Hypothalamus (tissue), 51 donors: ENCODE results near the gene DNAJC5G.
A peak's percentile ranks its signal among the peaks of the same experiment; 100 is the strongest.
"Not testable (repeated sequence)": the region's sequence is repeated elsewhere in the genome, so short reads cannot be mapped to it uniquely, and the experiment has no call there.

Source experiments
- DNase-seq, 51 donors: peaks; one replicate each; lab custom pipeline; 2025; lab: John Stamatoyannopoulos, UW

Gene DNAJC5G

DNA sequence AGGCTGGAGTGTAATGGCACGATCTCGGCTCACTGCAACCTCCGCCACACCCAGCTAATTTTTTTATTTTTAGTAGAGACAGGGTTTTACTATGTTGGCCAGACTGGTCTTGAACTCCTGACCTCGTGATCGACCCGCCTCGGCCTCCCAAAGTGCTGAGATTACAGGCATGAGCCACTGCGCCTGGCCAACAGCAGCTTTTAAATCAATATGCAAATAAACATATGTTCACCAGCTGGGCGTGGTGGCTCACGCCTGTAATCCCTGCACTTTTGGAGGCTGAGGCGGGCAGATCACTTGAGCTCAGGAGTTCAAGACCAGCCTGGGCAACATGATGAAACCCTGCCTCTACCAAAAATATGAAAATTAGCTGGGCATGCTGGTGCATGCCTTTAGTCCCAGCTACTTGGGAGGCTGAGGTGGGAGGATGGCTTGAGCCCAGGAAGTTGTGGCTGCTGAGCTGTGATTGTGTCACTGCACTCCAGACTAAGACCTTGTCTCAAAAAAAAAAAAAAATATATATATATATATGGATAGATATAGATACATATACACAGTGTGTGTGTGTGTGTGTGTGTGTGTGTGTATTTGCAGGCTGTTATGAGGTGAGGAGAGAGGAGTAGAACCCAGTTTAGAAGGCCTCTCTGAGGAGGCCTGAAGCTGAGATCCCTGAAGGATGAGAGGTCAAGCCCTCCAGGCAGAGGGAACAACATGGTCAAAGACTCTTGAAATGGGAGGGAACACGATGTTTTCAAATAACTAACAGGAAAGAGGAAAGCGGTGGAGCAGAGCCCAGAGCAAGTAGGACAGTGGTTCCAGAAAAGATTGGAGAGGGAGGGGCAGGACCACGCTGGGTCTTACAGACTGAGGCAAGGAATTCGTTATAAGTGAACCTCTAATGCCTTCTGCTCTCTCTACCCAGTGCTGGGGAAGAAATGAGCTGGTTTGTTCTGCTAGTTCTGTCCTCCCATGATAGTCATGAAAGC, 2.4 kb upstream of the DNAJC5G start:
- DNase-seq: not testable (repeated sequence)

DNA sequence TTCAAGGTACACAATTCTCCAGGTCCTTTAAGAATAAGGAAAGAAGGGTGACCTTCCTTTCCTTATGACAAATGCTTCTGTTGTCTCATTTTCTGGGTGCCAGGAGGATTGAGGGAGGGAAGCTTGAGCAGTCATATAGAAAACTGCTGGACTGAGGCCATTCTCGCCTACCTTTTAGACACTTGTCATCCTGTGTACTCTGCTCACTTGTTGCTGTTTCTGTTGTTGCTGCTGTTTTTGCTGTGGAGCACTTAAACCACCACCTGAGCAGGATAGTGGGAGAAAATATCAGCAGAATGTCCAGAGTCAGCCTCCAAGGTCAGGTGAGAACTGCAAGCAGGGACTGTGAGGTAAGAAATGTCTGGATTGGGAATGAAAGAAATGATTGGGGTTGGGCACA, 2.8 kb downstream of the DNAJC5G start:
- DNase-seq: no peak

DNA sequence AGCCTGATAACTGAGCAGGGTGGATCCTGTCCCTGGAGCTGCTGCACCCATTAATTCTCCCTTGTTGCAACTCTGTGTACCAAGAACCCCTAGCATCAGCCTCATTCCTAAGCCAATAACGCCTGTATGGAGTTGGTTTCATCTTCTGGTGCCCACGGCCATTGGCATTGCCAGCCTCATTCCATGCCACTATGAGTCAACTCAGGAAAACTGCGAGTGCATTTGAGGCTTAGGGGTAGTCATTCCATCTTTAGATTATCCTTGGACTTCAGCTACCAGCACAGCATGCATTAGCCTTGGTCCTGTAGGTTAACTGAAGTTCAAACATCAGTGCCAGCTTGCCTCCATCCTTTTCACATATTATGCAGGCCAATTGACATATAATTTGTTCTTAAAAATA, 5.6 kb downstream of the DNAJC5G start:
- DNase-seq: no peak

DNA sequence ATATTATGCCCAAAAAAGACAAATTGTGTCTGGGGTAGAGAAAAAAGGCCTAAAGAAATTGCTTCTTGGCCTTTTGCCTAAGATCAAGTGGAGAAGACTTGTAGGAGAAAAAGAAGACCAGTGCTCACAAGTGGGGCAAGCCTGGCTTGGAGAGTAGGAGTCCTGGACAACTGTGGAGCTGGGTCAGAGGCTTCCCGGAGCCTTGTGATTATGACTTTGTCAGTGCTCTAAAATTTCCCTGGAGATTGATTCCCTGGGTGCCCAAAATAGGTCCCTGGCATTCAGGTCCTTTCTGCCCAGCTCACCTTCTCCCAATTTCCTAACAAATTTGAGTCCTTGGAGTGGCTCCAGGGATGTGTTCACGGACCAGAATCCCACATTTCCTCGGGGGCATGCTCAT, 6.2 kb downstream of the DNAJC5G start:
- DNase-seq: no peak

DNA sequence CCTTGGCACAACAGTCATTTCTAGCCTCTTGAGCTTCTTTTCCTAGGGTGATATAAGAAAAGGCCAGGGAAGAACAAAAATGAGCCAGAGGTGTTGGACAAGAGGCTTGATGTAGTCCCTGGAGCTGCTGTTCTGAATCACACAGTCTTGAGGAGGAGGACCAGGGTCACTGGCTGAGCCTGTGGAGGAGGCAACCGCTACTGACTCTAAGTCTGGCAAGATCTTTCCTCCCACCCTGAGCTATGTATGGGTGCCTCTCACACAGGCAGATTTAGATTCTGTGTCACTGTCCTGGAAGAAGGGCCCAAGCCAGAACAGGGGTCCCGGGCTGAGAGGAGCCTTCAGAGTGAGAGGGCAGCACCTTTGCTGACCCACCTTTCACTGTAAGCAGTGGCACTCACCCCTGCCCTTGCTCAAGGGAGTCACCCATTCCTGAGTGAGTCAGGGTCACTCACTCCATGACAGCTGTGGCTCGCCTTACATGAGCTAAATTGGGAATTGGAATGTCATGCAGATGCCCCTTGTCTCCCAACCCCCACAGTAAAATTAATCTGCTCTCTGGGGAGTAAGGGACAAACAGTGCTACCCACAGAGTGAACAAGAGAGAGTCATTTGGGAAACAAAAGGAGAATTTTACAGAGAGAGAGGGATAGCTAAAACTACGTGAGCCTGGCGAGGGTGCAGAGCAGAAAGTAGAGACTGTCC, 6.8 kb downstream of the DNAJC5G start, which contains the start of gene TRIM54:
Gene TRIM54, plus strand, starts transcription at position 575 of the 705 bp plus-strand sequence. CDS start 303 bp downstream, outside the sequence.
- DNase-seq: no peak

DNA sequence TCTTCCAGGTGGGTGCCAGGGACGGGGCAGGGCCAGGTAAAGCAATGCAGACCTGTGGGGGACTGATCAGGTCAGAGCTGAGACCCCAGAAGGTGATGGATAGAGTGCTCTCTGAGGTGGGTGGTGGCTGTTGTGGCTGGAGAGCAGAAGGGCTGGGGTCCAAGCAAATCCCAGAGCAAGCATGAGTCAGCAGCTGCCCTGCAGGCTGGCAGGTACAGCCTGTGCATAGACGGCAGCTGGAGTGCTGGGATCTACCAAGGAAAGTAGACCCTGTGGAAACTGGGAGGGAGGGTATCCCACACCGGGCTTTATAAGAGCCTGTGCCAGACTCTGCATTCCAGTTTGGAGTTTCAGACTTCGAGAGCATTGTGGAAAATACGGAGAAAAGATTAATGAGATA, 7.7 kb downstream of the DNAJC5G start:
- no peak for DNase-seq

DNA sequence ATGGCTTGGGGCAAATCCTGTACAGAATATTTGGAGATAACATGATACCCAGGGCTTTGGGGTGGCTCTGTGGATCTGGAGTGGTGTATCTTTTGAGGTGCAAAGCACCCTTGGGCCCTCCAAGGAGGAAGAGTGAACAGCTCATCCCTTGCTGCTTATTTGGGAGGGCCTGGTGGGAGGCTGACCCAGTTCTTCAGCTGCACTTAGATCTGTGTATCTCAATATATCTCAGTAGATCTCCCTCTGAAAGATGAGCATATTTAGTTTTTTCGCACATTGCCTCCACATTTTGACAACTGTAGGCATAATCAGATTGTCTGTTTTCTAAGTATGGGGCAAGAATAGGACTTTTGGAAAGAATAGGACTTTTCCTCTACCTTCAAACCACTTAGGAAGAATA, 9.8 kb downstream of the DNAJC5G start:
- peak in 1 of 51 donors; percentile 15 for DNase-seq

DNA sequence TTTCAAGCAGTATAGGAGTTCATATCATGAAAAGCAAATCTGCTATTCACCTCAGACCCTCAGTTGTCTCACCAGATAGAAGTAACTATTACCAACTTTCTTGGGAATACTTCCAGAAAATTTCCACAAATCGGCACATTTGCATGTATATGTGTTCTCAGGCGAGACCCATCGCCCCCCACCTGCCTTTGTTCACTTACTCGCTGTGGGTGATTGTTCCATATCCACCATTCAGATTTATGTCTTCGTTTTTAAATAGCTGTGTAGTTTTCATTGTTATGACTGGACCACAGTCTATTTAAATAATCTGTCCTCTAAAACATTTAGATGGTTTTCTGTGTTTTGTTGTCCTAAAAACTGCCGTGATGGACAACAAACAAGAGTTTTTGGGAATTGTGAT, 10.2 kb downstream of the DNAJC5G start:
- DNase-seq: no peak

DNA sequence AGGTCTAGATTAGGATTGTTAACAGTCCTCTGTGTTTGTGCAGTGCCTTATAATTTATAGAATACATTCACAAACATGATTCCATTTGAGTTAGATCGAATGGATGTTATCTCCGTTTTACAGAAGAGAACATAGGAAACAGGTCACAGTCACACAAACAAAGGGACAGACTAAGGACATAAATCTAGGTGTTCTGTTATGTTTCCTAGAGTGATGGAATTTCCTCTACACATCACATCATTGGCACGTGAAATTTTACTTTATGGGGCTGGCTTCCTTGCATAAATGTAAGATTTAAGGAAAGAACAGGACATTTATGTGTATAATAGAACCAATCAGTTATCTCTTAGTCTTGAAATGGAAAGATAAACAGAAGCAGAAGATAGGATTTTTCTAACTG, 13.4 kb downstream of the DNAJC5G start:
- no peak for DNase-seq

DNA sequence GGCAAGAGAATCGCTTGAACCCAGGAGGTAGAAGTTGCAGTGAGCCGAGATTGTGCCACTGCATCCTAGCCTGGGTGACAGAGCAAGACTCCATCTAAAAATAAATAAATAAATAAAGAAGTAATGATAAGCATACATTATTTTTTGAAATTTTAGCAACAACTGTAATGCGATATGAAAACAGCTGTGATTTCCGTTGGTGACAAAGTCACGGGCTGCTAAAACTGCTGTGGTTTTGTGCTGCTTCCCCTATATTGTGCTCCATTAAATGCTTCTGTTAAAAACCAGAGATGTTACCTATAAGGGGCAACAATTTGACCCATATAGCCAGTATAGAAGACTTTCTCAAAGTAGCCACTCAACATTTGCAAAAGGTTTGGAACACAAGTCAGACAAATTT, 15.3 kb downstream of the DNAJC5G start:
- DNase-seq: no peak

DNA sequence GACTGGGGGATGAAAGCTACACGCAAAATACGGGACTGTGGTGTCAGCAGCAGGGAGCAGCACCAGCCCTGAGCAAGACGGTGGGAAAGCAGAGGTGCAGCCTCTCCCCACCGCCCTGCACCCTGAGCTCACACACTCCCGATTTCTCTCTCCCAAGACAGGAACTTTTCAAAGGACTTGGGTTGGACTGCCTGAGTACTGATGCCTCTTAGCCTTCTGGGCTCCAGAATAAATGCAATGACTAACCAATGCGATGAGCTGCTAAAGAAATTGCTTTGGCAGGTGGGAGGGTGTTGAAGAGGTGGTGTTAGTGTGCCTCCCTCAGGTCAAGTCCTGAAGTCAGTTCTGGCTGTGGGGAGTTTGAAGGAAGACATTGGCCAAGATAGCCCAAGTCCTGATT, 16.6 kb downstream of the DNAJC5G start:
- no peak for DNase-seq

DNA sequence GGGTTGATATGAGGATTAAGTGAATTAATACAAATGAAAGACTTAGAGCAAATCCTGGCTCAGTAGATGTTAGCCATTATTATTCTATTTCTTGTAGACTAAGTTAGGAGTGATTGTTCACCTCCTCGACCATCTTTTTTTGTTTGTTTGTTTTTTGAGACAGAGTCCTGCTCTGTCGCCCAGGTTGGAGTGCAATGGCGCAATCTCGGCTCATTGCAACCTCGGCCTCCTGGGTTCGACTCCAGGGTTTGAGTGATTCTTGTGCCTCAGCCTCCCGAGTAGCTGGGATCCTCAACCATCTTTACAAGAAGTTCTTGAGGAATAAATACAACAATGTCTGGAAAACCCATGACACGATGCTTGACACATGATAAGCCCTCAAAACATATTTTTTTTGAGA, 19.7 kb downstream of the DNAJC5G start:
- no peak for DNase-seq

DNA sequence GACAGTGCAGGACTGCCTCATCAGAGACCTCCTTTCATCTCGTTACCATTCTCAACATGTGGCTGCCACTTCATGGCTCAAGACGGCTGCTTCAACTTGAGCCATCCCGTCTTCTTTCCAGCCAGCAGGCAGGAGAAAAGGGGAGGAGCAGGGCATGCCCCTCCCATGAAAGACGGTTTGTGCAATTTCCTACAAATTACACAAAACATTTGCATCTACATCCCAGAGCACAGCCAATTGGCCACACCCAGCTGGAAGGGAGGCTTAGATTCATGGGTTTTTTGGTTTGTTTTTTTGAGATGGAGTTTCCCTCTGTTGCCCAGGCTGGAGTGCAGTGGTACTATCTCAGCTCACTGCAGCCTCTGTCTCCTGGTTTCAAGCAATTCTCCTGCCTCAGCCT, 21.2 kb downstream of the DNAJC5G start:
- DNase-seq: no peak

DNA sequence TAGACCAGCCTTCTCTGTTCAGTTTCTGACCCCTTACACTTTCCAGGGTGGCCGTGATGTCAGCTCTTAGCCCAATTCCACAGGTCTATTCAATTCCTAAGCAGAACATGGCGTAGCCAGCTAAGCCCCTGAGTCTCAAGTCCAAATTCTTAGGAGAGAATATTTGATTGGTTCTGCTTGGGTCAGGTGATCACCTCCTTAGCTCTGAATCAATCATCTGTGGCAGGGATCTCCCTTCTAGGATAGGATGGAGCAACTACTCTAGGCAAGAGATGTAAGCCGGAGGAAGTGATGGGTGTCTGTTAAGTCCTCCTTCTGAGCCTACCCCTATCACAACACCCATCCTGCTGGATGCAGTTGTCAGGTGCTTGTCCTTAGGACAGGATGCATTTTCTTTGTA, 22.0 kb downstream of the DNAJC5G start:
- no peak for DNase-seq

DNA sequence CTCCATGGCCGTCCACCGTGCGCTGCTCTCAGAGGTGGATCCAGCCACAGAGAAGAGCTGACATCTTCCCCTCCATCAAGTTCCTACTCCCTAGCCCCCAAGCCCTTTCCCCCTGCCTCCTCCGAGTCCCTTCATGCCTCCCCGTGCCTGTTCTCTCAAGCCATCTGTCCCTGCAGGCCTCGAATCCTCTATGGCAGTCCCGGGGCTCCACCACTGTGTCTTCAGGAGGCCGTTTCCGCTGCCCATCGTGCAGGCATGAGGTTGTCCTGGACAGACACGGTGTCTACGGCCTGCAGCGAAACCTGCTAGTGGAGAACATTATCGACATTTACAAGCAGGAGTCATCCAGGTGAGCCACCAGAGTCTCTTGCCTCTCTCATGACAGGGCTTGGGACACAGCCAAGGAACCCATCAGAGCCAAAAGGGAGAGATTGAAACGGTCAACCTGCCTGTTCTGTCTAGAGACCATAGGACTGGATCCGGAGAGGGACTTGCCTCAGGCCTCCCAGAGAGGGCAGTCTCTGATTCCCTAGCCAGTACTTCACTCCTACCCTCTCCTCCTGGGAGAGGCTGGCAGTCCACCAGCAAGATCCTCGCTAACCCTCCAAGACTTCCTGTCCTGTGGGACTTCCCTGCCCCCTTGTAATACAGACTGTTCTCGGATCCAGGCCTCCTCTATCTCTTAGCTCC, 23.3 kb downstream of the DNAJC5G start:
- no peak for DNase-seq

DNA sequence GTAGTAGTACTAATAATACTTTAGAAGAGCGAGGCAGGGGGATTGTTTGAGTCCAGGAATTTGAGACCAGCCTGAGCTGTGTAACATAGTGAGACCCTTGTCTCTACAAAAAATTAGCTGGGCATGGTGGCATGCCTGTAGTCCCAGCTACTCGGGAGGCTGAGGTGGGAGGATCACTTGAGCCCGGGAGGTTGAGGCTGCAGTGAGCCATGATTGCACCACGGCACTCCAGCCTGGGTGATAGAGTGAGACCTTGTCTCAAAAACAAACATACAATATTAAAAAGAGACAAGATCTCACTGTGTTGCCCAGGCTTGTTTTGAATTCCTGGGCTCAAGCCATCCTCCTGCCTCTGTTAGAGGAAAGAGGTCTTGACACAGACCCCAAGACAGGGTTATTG, 25.4 kb downstream of the DNAJC5G start:
- DNase-seq: not testable (repeated sequence)

DNA sequence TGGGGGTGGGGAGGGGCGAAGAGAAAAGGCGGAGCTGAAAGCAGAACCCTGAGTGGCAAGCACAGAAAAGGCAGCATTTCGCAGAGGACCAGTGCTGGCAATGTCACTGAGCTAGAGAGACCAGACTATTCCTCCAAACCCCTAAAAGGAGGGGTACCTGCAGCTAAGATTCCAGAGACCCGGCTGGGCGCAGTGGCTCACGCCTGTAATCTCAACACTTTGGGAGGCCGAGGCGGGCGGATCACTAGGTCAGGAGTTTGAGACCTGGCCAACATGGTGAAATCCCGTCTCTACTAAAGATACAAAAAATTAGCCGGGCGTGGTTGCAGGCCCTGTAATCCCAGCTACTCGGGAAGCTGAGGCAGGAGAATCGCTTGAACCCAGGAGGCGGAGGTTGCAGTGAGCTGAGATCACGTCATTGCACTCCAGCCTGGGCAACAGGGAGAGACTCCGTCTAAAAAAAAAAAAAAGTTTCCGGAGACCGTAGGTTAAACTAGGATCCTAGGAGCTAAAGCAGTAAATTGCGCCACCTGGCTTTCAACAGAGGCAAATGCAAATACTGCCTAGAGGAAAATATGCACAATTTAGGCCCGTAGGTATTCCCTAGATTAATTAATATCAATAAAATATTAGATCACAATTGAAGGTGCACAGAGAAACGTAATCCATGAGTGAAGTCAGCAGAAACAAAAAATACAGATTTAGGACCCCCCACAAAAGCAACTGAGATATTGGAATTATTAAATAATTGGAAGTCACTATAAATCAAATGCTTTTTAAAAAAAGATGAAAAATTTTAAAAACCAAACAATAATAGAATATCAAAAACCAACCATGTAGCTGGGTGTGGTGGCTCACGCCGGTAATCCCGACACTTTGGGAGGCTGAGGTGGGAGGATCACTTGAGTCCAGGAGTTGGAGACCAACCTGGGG, 28.1 kb downstream of the DNAJC5G start:
- DNase-seq: peak in 14 of 51 donors; percentile 2 to 45 (median 20)

DNA sequence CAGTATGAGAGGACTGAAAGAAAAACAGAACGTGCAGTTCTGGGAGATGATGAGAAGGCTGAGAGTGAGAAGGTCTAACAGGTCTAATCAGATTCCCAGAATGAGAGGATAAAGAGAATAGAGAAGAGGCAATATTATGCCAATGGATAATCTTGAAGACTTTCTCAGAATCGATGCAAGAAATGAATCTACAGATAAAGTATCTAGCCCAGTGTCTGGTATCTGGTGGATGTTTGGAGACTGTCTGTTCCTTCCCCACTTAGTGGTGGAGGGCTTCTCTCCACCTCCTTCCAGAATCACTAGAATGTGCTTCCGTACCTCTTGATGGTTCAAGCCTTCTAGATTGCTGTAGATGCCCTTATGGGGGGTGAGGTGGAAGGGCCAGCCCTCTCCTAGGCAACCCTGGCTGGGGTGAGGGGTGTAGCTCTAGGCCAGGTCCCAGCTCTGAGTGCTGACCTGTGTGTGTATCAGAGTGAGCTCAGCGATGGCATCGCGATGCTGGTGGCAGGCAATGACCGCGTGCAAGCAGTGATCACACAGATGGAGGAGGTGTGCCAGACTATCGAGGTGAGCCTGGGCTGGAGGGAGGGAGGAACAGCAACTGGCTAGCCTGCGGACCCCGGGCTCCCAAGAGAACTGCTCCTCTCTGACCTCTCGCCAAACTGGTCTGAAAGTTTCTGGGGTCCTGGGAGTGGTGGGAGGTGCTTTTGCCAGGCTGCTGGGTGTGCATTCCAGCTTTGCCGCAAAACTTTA, 29.4 kb downstream of the DNAJC5G start:
- no peak for DNase-seq

DNA sequence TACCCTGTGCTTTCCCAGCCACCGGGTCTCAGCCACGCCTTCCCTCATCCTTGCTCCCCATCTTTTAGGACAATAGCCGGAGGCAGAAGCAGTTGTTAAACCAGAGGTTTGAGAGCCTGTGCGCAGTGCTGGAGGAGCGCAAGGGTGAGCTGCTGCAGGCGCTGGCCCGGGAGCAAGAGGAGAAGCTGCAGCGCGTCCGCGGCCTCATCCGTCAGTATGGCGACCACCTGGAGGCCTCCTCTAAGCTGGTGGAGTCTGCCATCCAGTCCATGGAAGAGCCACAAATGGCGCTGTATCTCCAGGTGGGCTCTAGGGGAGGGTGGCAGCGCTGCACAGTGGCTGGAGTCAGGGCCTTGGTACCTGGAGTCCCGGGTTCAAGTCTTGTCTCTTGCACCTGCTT, 30.3 kb downstream of the DNAJC5G start:
- no peak for DNase-seq
